ENCODE measurements around the gene SPAG6.

Gene SPAG6

GRCh38 chr10:22333167-22333974, 11.9 kb upstream of the SPAG6 start:
- peaks cover 14% of the 10 kb centered on the region for H3K36me3 Mint-ChIP-seq
- peaks cover 32% of the 10 kb centered on the region for H3K27me3 Mint-ChIP-seq
- H3K4me1 Mint-ChIP-seq: peaks cover 30% of the 10 kb centered on the region
- H3K27ac Mint-ChIP-seq: peak overlapping the region; percentile 66
- peak overlapping the region; percentile 73 for H3K4me3 Mint-ChIP-seq
- H3K9me3 Mint-ChIP-seq: peaks cover 10% of the 10 kb centered on the region

DNA sequence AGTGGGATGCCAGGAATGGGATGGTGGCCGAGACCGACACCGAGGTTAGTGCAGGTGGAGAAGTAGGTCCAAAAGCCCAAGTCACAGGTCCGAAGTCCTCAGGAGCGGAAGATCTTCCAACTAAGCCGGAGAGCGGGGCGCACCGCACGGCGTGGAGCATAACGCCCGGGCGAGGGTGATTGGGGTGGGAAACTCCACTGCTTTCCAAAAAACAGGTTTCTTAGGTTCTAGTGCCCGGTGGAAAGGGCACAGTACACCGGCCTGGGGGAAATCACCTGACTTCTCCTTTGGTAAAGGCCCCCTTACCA, 11.4 kb upstream of the SPAG6 start:
- Mint-ChIP-seq H3K9me3 (peaks cover 10% of the 10 kb centered on the region), H3K36me3 (peaks cover 14% of the 10 kb centered on the region), H3K4me1 (peaks cover 30% of the 10 kb centered on the region), H3K4me3 (peak overlapping the region; percentile 73), H3K27ac (peak overlapping the region; percentile 66), H3K27me3 (peaks cover 37% of the 10 kb centered on the region)

- Mint-ChIP-seq H3K4me1 (peaks cover 30% of the 10 kb centered on the region), H3K27ac (peak overlapping the region; percentile 83), H3K27me3 (peaks cover 37% of the 10 kb centered on the region), H3K4me3 (peak overlapping the region; percentile 82), H3K9me3 (peaks cover 6% of the 10 kb centered on the region), H3K36me3 (peaks cover 9% of the 10 kb centered on the region)
These were observed 10.7 kb upstream of the SPAG6 start for GRCh38 chr10:22334414-22335172.

DNA sequence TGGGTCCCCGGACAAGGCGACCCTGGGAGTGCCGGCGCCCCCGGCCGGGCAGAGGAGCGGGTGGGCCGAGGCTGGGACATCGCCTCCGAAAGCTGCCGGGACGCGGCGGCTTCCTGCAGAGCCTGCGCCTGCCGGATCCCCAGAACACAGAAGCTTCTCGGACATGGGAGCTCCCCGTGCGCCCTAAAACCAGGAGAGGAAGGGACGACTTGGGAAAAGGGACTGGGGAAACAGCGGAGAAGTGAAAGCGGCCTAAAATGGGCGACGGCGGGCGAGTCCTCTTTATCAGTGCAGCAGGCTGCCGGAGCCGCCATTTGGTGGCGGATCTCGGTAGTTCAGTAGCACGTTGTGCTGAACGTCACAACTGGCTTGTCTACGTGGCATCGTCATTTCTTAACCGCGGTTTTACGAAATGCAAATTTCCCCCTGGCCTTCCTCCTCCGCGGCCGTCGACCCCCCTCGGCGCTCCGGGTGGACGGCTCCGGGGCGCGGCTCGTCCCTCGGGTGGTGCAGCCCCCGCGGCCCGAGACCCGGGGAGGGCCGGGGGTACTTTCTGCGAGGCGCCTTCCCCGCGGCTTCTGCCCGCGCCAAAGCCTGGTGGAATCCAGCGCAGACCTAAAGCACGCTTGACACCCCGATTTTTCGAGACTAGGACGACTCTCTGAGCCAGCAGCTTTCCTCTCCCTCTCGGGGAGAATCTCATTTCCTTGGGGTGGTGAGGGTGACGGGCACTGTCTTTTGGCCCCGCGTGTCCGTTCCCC, 9.9 kb upstream of the SPAG6 start:
- Mint-ChIP-seq H3K27me3 (peaks cover 42% of the 10 kb centered on the region), H3K4me1 (peaks cover 36% of the 10 kb centered on the region)

DNA sequence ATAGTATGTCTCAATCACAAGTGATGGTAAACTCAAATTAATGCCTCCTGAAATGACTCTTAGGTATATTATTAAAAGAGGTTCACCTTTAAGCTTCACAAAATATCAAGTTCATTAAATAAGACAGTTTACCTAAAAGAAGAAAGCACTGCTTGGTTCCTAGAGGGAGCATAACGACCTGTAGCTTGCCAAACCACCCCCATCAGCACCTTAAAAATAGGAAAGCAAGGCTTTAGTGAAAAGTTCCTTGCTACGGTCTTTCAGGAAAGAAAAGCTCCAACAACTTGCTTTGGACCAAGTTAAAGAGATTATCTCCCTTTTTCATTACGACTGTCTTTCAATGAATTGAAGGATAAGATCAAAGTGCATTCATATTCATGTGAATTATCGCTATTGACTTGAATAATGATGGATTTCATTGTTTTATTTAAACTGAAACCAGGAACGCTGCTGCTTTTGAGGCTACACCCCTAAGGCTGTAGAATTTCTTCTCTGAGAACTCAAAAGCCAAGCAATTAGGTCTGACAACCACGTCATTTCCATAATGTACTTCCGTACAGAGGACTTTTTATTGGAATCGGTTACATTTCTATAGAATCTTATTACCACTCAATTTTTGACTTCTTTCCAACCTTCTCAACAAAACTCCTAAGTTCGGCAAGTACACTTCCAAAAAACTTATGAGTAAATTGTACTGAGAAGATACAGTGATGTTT, 7.0 kb upstream of the SPAG6 start:
- Mint-ChIP-seq H3K4me1 (peaks cover 23% of the 10 kb centered on the region), H3K9me3 (peaks cover 9% of the 10 kb centered on the region), H3K27me3 (peaks cover 52% of the 10 kb centered on the region), H3K36me3 (peaks cover 5% of the 10 kb centered on the region), H3K4me3 (peak overlapping the region; percentile 15), H3K27ac (peak overlapping the region; percentile 12)

More for the DNA sequence above, 9.9 kb upstream of the SPAG6 start:
- H3K4me3 Mint-ChIP-seq: peak overlapping the region; percentile 82
- peak overlapping the region; percentile 83 for H3K27ac Mint-ChIP-seq
- peaks cover 6% of the 10 kb centered on the region for H3K36me3 Mint-ChIP-seq
- H3K9me3 Mint-ChIP-seq: peaks cover 4% of the 10 kb centered on the region

GRCh38 chr10:22338931-22339330, 6.4 kb upstream of the SPAG6 start:
- peaks cover 53% of the 10 kb centered on the region for H3K27me3 Mint-ChIP-seq
- peaks cover 18% of the 10 kb centered on the region for H3K4me1 Mint-ChIP-seq
- H3K27ac Mint-ChIP-seq: peak overlapping the region; percentile 12
- H3K36me3 Mint-ChIP-seq: peaks cover 2% of the 10 kb centered on the region
- H3K9me3 Mint-ChIP-seq: peaks cover 5% of the 10 kb centered on the region
- peak overlapping the region; percentile 15 for H3K4me3 Mint-ChIP-seq

DNA sequence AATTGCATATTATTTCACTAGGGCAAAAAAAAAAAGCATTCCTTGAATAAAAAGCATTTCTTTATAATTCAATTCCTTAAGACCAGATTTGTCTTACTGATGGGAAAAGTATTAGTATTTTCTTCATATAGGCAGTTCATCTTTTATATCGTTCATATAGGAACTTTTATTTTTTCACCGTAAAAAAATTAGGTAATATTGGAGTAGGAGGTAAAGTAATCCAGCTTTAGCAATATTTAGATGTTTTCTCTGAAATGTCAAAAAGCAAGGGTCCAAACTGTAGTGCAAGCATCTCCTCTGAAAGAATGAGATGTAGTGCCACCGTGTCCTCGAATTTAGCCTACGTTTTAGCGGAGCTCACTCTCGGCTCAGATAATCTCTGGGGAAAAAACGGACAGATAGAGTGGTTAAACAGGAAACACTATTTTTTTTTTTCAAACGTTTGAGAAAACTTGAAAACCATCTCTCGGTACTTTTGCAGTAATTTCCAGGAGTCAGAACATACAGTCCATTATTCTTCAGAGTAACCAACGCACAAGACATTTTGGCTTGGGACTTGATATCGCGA, 5.5 kb upstream of the SPAG6 start:
- peaks cover 5% of the 10 kb centered on the region for H3K9me3 Mint-ChIP-seq
- H3K27me3 Mint-ChIP-seq: peaks cover 62% of the 10 kb centered on the region
- H3K36me3 Mint-ChIP-seq: peaks cover 2% of the 10 kb centered on the region
- peak overlapping the region; percentile 85 for H3K4me3 Mint-ChIP-seq
- peaks cover 18% of the 10 kb centered on the region for H3K4me1 Mint-ChIP-seq
- H3K27ac Mint-ChIP-seq: peak overlapping the region; percentile 85

- Mint-ChIP-seq H3K36me3 (peaks cover 2% of the 10 kb centered on the region), H3K4me3 (peak overlapping the region; percentile 85), H3K9me3 (peaks cover 5% of the 10 kb centered on the region), H3K4me1 (peaks cover 14% of the 10 kb centered on the region), H3K27ac (peak overlapping the region; percentile 85), H3K27me3 (peaks cover 60% of the 10 kb centered on the region)
These were observed 4.7 kb upstream of the SPAG6 start for GRCh38 chr10:22340329-22341189.

DNA sequence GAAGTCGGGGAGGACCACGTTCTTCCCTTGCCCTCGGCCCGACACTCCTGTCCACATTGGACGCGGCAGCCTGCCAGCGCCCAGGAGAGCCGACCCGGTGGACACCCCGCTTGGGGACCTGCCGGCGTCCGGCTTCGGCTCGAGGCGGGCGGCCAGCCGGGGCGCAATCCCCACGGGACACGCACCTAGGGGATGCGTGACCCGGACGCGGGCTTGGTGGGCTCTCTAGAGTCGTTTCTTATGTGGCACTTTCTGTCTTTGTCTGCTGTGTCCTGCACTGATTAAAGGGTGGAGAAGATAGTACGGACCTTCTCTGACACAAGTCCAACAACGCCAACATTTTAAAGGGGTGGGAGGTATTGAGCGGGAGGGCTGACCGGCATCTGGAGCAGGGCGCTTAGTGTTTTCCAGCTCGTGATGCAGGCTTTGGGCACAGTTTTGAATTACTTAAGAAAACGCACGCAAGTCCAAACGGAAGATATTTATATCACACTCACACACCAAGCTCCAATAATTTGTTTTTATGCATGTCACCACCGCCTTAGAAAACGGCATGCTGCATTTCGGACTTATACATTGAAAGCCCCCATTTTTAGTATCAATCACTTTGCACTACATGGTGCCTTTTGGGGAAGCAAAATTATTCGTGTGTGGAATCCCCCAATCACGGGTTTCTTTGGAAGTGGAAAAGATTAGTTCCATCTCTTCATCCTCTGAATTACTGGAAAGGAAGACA, 3.9 kb upstream of the SPAG6 start:
- H3K36me3 Mint-ChIP-seq: peaks cover 2% of the 10 kb centered on the region

DNA sequence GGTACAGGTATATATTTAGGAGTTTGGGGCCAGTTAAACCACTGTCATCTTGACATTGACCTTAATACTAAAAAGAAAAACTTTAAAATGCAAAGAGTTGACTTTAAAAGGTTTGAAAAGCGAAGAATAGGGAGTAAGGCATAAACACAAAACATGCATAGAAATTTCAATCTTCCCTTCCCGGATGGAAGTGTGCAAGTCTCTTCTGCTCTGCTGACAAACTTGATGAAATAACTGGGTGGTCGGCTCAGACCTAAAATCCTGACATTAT, 3.4 kb upstream of the SPAG6 start:
- H3K36me3 Mint-ChIP-seq: peaks cover 4% of the 10 kb centered on the region
- H3K27me3 Mint-ChIP-seq: peaks cover 69% of the 10 kb centered on the region
- H3K9me3 Mint-ChIP-seq: peaks cover 11% of the 10 kb centered on the region
- H3K4me1 Mint-ChIP-seq: peaks cover 12% of the 10 kb centered on the region
- H3K27ac Mint-ChIP-seq: peak overlapping the region; percentile 55
- peak overlapping the region; percentile 43 for H3K4me3 Mint-ChIP-seq

More for the DNA sequence above, 3.9 kb upstream of the SPAG6 start:
- H3K4me3 Mint-ChIP-seq: peak overlapping the region; percentile 59
- peaks cover 14% of the 10 kb centered on the region for H3K4me1 Mint-ChIP-seq
- peaks cover 8% of the 10 kb centered on the region for H3K9me3 Mint-ChIP-seq
- peaks cover 66% of the 10 kb centered on the region for H3K27me3 Mint-ChIP-seq
- H3K27ac Mint-ChIP-seq: peak overlapping the region; percentile 55

DNA sequence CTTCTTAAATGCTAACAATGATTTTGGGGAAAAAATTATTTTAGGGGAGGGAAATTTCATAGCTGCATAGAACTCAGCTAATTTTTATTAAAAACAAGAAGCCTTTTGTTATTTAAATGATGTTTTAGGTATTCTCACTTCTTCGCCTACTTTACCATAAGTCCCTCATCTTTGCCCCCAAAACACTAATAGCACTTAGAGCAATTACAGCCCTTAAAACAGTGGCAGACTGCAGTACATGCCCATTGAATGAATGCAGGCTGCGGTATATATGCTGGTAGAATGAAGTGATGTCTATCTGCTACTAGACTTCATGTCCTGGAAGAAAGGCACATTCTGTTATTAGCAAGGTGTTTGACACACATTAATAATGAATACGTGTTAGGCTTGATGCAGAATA, 2.9 kb upstream of the SPAG6 start:
- H3K4me1 Mint-ChIP-seq: peaks cover 8% of the 10 kb centered on the region
- H3K4me3 Mint-ChIP-seq: no peak overlapping the region
- H3K27me3 Mint-ChIP-seq: peaks cover 67% of the 10 kb centered on the region
- no peak overlapping the region for H3K27ac Mint-ChIP-seq
- H3K36me3 Mint-ChIP-seq: peaks cover 3% of the 10 kb centered on the region
- peaks cover 14% of the 10 kb centered on the region for H3K9me3 Mint-ChIP-seq

- Mint-ChIP-seq H3K36me3 (peaks cover 2% of the 10 kb centered on the region), H3K27ac (no peak overlapping the region), H3K4me1 (peaks cover 6% of the 10 kb centered on the region), H3K9me3 (peaks cover 14% of the 10 kb centered on the region), H3K4me3 (no peak overlapping the region), H3K27me3 (peaks cover 59% of the 10 kb centered on the region)
These were observed 1.6 kb upstream of the SPAG6 start for GRCh38 chr10:22343731-22344130.

DNA sequence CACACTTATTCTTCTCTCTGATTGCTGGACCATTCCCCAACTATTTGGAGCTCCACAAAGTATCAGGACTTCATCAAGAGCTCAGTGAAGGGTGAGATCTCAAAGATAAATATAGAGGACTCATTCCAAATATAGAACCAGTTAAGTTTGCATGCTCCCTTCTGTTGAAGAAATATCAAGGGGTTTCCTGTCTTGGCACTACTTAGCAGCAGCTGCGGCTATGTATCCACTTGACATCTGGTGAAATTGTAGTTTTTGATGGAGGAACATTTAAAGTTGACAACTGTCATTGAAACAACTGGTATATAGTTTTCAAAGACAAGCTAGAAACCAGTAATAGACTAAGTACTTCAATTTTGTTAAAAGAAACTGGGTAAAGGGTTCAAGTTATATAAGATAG, 1.0 kb upstream of the SPAG6 start:
- Mint-ChIP-seq H3K27me3 (peaks cover 56% of the 10 kb centered on the region), H3K9me3 (peaks cover 14% of the 10 kb centered on the region), H3K27ac (peak overlapping the region; percentile 79), H3K36me3 (peaks cover 2% of the 10 kb centered on the region), H3K4me3 (no peak overlapping the region), H3K4me1 (peaks cover 6% of the 10 kb centered on the region)

All from activated naive CD4-positive, alpha-beta T cell treated with anti-CD3 and anti-CD28 coated beads, Interleukin-2, amount 50 U/mL, for 24 hours (primary cell).